Endothelial cell of umbilical vein (primary cell): ENCODE results near the gene BRPF1. TPM values are rescaled to one million over a fixed set of nuclear protein-coding genes. Genes with fewer than 3 reads are reported as not detected.

Source experiments
- BruUV-seq: library from RNA; stranded (reverse); fragments of 400-500 nt; replicated peaks from 2 replicates; lab custom pipeline; 2021; lab: Mats Ljungman, UMichigan
- CTCF ChIA-PET: fragments of 300-600, 350-600 bp; sonication (Branson Sonifier 250); formaldehyde crosslinking; loops from one replicate; lab custom pipeline; 2021; ENCODE audit warnings: antibody characterized with exemption, inconsistent platforms; lab: Charles Lee
- POLR2A ChIA-PET: fragments of 300-600, 350-600 bp; sonication (Branson Sonifier 250); formaldehyde crosslinking; loops from one replicate; lab custom pipeline; 2021; ENCODE audit warnings: antibody characterized with exemption, inconsistent platforms; lab: Charles Lee
- DNase-seq: peaks from one replicate; pipeline ENCODE4 v3.0.0-alpha.2; 2011; ENCODE audit warnings: low read depth, low spot score
- FAIRE-seq: peaks from 2 replicates; lab custom pipeline; 2011; peaks lifted over from hg19 to GRCh38; lab: Jason Lieb, UNC
- H2AFZ ChIP-seq: 2 replicates; pipeline ENCODE4 v1.6.0; 2012; ENCODE audit warnings: low read depth, low read length, control low read depth, inconsistent platforms
- H3K27ac ChIP-seq: 2 replicates; pipeline ENCODE4 v1.5.1; 2011; ENCODE audit warnings: low read depth, mild to moderate bottlenecking, control low read depth, low read length, moderate library complexity; ENCODE audit not compliant: insufficient read depth
- H3K27me3 ChIP-seq, 2 experiments: 2 replicates each; pipeline versions ENCODE4 v1.6.0 to v1.6.1; 2011; ENCODE audit warnings: low read length in 2 of 2, mixed read lengths in 1 of 2; ENCODE audit not compliant: control insufficient read depth in 2 of 2, insufficient read depth in 2 of 2
- H3K36me3 ChIP-seq, 2 experiments: 2 replicates in 1 of 2; 3 replicates in 1 of 2; pipeline ENCODE4 v1.5.1; 2011; ENCODE audit warnings: low read length in 2 of 2, mild to moderate bottlenecking in 1 of 2, moderate library complexity in 1 of 2; ENCODE audit not compliant: control insufficient read depth in 2 of 2, insufficient read depth in 2 of 2; ENCODE audit errors: extremely low read depth in 1 of 2
- H3K4me1 ChIP-seq: 3 replicates; pipeline ENCODE4 v1.5.1; 2011; ENCODE audit warnings: mild to moderate bottlenecking, low read length; ENCODE audit not compliant: control insufficient read depth, insufficient read depth; ENCODE audit errors: extremely low read depth
- H3K4me2 ChIP-seq: 2 replicates; pipeline ENCODE4 v1.6.1; 2011; ENCODE audit warnings: low read length, control low read depth, mixed read lengths; ENCODE audit not compliant: insufficient read depth
- H3K4me3 ChIP-seq, 3 experiments: fragments of 200-600 bp in 1 of 3; sonication (generic), shearing (Covaris generic) in 1 of 3; replicated peaks in 1 of 3; 2 replicates each; pipeline ENCODE4 v1.5.1; 2011 to 2016; ENCODE audit warnings: control low read depth in 3 of 3, low read length in 3 of 3, mild to moderate bottlenecking in 2 of 3, inconsistent platforms in 1 of 3, low read depth in 1 of 3, moderate library complexity in 1 of 3; ENCODE audit not compliant: insufficient read depth in 1 of 3
- H3K79me2 ChIP-seq: 2 replicates; pipeline ENCODE4 v1.6.0; 2012; ENCODE audit warnings: low read length, inconsistent platforms; ENCODE audit not compliant: control insufficient read depth, insufficient read depth
- H3K9ac ChIP-seq: replicated peaks from 2 replicates; pipeline ENCODE3; 2011; ENCODE audit warnings: low read length, control low read depth; ENCODE audit not compliant: insufficient read depth; ENCODE audit errors: extremely low read depth
- H3K9me1 ChIP-seq: replicated peaks from 3 replicates; pipeline ENCODE4 v1.6.0; 2011; ENCODE audit warnings: mild to moderate bottlenecking, low read length; ENCODE audit not compliant: control insufficient read depth, insufficient read depth; ENCODE audit errors: extremely low read depth
- H3K9me3 ChIP-seq: replicated peaks from 2 replicates; pipeline ENCODE4 v1.5.1; 2012; ENCODE audit warnings: low read length, inconsistent platforms; ENCODE audit not compliant: control insufficient read depth, insufficient read depth
- H4K20me1 ChIP-seq: replicated peaks from 2 replicates; pipeline ENCODE3; 2011; ENCODE audit warnings: mild to moderate bottlenecking, low read length; ENCODE audit not compliant: control insufficient read depth, insufficient read depth; ENCODE audit errors: extremely low read depth
- CTCF ChIP-seq, 2 donors: IDR thresholded peaks; 1 replicate in 1 of 2; 2 replicates in 1 of 2; pipeline ENCODE4 v1.5.1; 2011; ENCODE audit warnings: low read length in 2 of 2, mild to moderate bottlenecking in 2 of 2, moderate library complexity in 2 of 2, control low read depth in 1 of 2, inconsistent platforms in 1 of 2, low read depth in 1 of 2; ENCODE audit not compliant: insufficient read depth in 1 of 2; ENCODE audit errors: extremely low read depth in 1 of 2
- EZH2 ChIP-seq: IDR thresholded peaks from 2 replicates; pipeline ENCODE4 v1.6.1; 2012; ENCODE audit warnings: borderline replicate concordance, low read depth, mild to moderate bottlenecking, moderate library complexity, low read length, inconsistent platforms; ENCODE audit not compliant: severe bottlenecking
- FOS ChIP-seq: IDR thresholded peaks from 2 replicates; pipeline ENCODE4 v1.6.1; 2011; ENCODE audit warnings: mild to moderate bottlenecking, low read length, moderate library complexity, borderline replicate concordance; ENCODE audit not compliant: insufficient read depth
- GATA2 ChIP-seq: IDR thresholded peaks from 2 replicates; pipeline ENCODE4 v1.7.0; 2011; ENCODE audit warnings: low read depth, mild to moderate bottlenecking, moderate library complexity, mixed read lengths, low read length; ENCODE audit not compliant: insufficient read length, insufficient read depth
- JUN ChIP-seq: IDR thresholded peaks from 2 replicates; pipeline ENCODE4 v1.6.1; 2011; ENCODE audit warnings: borderline replicate concordance, low read depth; ENCODE audit not compliant: insufficient read length, insufficient read depth
- MAX ChIP-seq: IDR thresholded peaks from 2 replicates; pipeline ENCODE4 v1.6.1; 2011; ENCODE audit not compliant: insufficient read depth, insufficient read length
- MYC ChIP-seq: IDR thresholded peaks from one replicate; pipeline ENCODE4 v1.6.1; 2011; ENCODE audit warnings: mild to moderate bottlenecking, low read depth, low read length
- POLR2A ChIP-seq: IDR thresholded peaks from 2 replicates; pipeline ENCODE4 v1.6.1; 2012; ENCODE audit warnings: low read depth, mild to moderate bottlenecking, control low read depth, low read length
- POLR2AphosphoS5 ChIP-seq: IDR thresholded peaks from 2 replicates; pipeline ENCODE4 v1.6.1; 2012; ENCODE audit warnings: low read depth, mild to moderate bottlenecking, control low read depth, low read length, moderate library complexity; ENCODE audit not compliant: insufficient read depth
- dilution Hi-C: fragments of 300-500 bp; cut with MboI; formaldehyde crosslinking; loops from one replicate; pipeline ENCODE4 v1.15.0; 2019; ENCODE audit warnings: low sequenced_read_pairs; ENCODE audit not compliant: extremely low pct_ligation_motif_present
- intact Hi-C: fragments of 100-400 bp; cut with micrococcal nuclease; formaldehyde crosslinking; loops from one replicate; pipeline ENCODE4 v1.10.0; 2022
- polyA plus RNA-seq, 4 experiments: library from polyadenylated mRNA; depleted of rRNA in 3 of 4; stranded (reverse) in 3 of 4; unstranded in 1 of 4; fragments of >200 nt; gene quantifications; 2 replicates each; pipeline versions ENCODE4 v1.2.1 to v1.2.3, GENCODE V29; 2011 to 2012; ENCODE audit warnings: missing spikeins in 1 of 4
- total RNA-seq: library from RNA; stranded (reverse); gene quantifications from 2 replicates; pipeline ENCODE4 v1.2.3, GENCODE V29; 2021

Gene BRPF1
- total and polyA plus RNA-seq, 2 donors (not counting 3 experiments of a cell fraction or from before 2014, with no cell fraction given) = 12.5 to 26.2 TPM

GRCh38 chr3:9710174-9710739 lies 21.3 kb upstream of the BRPF1 start:
- no TSS peak for BruUV-seq
- Histone ChIP-seq H4K20me1 (no peaks in the 10 kb centered on the region), H3K36me3 (no peaks in the 10 kb centered on the region), H3K9me1 (no peaks in the 10 kb centered on the region), H3K9me3 (no peaks in the 10 kb centered on the region), H3K4me1 (no peaks in the 10 kb centered on the region), H2AFZ (no peak overlapping the region), H3K27ac (no peak overlapping the region), H3K9ac (no peak overlapping the region), H3K79me2 (no peaks in the 10 kb centered on the region), H3K4me3 (no peak overlapping the region), H3K27me3 (peaks cover 2 to 5% of the 10 kb centered on the region in 2 experiments), H3K4me2 (no peak overlapping the region)
- dilution Hi-C loops (no loop called here), intact Hi-C loops (no loop called here)
- ChIA-PET POLR2A (no interaction called here), CTCF (no interaction called here)
- no peak for DNase-seq
- FAIRE-seq = no peak
- no peak for TF ChIP-seq EZH2
- no peak for TF ChIP-seq POLR2AphosphoS5
- no peak for TF ChIP-seq JUN
- no peak for TF ChIP-seq MAX
- TF ChIP-seq MYC = no peak
- no peak for TF ChIP-seq POLR2A
- TF ChIP-seq CTCF (IDR thresholded peaks at IDR 0.05; ENCODE audit: extremely low read depth in 1 of 2, insufficient read depth in 1 of 2, low read depth in 1 of 2, low read length in 2 of 2) = no peak
- no peak for TF ChIP-seq FOS
- no peak for TF ChIP-seq GATA2
